ENCODE measurements around the gene NOB1. TPM values are rescaled to one million over a fixed set of nuclear protein-coding genes. Genes with fewer than 3 reads are reported as not detected.

Gene NOB1
- total RNA-seq, 1 experiment from 2014 or later: 101 TPM

GRCh38 chr16:69784586-69784985 is 29.9 kb upstream of the NOB1 start:
- no CpG with 5 or more reads among the region's 6 CpGs for WGBS (ENCODE audit: extremely low coverage, insufficient read length, low lambda C conversion rate)
- Histone ChIP-seq H3K4me2 (ENCODE audit: insufficient read depth, insufficient read length, low read length) (no peak overlapping the region), H3T11ph (ENCODE audit: low read length) (no peak overlapping the region), H3K9ac (ENCODE audit: extremely low read depth, insufficient read length, low read length) (no peak overlapping the region), H3K79me2 (ENCODE audit: insufficient read depth, low read length) (no peaks in the 10 kb centered on the region), H2BK20ac (ENCODE audit: low read depth, low read length, poor library complexity, severe bottlenecking) (no peak overlapping the region), H3K14ac (ENCODE audit: insufficient read depth, low read length) (no peak overlapping the region), H2AK5ac (ENCODE audit: insufficient read length, low read length) (no peak overlapping the region), H3K27ac (ENCODE audit: insufficient read length, low read depth, low read length) (no peak overlapping the region), H2BK12ac (ENCODE audit: insufficient read length, low read depth, low read length) (no peak overlapping the region), H2BK15ac (ENCODE audit: low read depth, low read length) (no peak overlapping the region), H3K18ac (ENCODE audit: insufficient read length, low read depth, low read length) (no peak overlapping the region), H4K8ac (replicated peaks; ENCODE audit: insufficient read length, low read depth, low read length) (no peak overlapping the region), H3K9me3 (ENCODE audit: control insufficient read depth, low read depth, low read length) (no peaks in the 10 kb centered on the region), H2BK120ac (ENCODE audit: low read depth, low read length, poor library complexity, severe bottlenecking) (no peak overlapping the region), H2BK5ac (ENCODE audit: insufficient read length, low read length) (no peak overlapping the region), H4K91ac (ENCODE audit: insufficient read length, low read depth, low read length) (no peak overlapping the region), H3K56ac (ENCODE audit: insufficient read length, low read depth, low read length) (no peak overlapping the region), H4K5ac (ENCODE audit: insufficient read length, low read depth, low read length) (no peak overlapping the region), H3K27me3 (ENCODE audit: insufficient read depth, low read length) (no peaks in the 10 kb centered on the region), H3K23ac (ENCODE audit: insufficient read length, low read depth, low read length) (no peak overlapping the region), H3K4me1 (ENCODE audit: insufficient read depth, low read length) (no peaks in the 10 kb centered on the region), H3K23me2 (ENCODE audit: insufficient read length, low read depth, low read length, poor library complexity, severe bottlenecking) (no peaks in the 10 kb centered on the region), H2AFZ (ENCODE audit: low read length) (no peak overlapping the region), H3K4ac (ENCODE audit: low read depth, low read length) (no peak overlapping the region), H4K20me1 (ENCODE audit: control insufficient read depth, insufficient read depth, insufficient read length) (no peaks in the 10 kb centered on the region), H3K79me1 (ENCODE audit: insufficient read depth, low read depth, low read length, poor library complexity, severe bottlenecking) (no peaks in the 10 kb centered on the region)
- H3K4me1 Mint-ChIP-seq: peaks cover 4% of the 10 kb centered on the region in 2 experiments; a peak in 3 of 4 replicates
- no peak overlapping the region for H3K27ac Mint-ChIP-seq
- no peak for TF ChIP-seq CTCF (conservative IDR thresholded peaks at IDR 0.05)
- no peak for DNase-seq
- peaks cover 6 to 23% (median 15%) of the 10 kb centered on the region in 3 experiments; a peak in 6 of 7 replicates for H3K36me3 Mint-ChIP-seq (ENCODE audit: insufficient read depth in 1 of 3, low read depth in 3 of 3)
- no peak overlapping the region for H3K4me3 Mint-ChIP-seq
- no peaks in the 10 kb centered on the region; a peak in 1 of 5 replicates for H3K9me3 Mint-ChIP-seq
- H3K27me3 Mint-ChIP-seq (ENCODE audit: low read depth): no peaks in the 10 kb centered on the region

Data from H9 (cell line).